OCI-LY7 (cell line): ENCODE results near the gene ATP8B1. TPM values are rescaled to one million over a fixed set of nuclear protein-coding genes. Genes with fewer than 3 reads are reported as not detected.

Experiments used
- BruUV-seq: library from RNA; stranded (reverse); fragments of 400-500 nt; replicated peaks from 2 replicates; lab custom pipeline; 2021; lab: Mats Ljungman, UMichigan
- CTCF ChIA-PET: fragments of 300-600 bp; sonication (Branson Sonifier 250); formaldehyde crosslinking; loops from one replicate; lab custom pipeline; 2022; ENCODE audit warnings: antibody characterized with exemption; ENCODE audit not compliant: unreplicated experiment; lab: Charles Lee
- POLR2A ChIA-PET: fragments of 300-600 bp; sonication (Branson Sonifier 250); formaldehyde crosslinking; loops from one replicate; lab custom pipeline; 2022; ENCODE audit warnings: antibody characterized with exemption; lab: Charles Lee
- DNase-seq: peaks from one replicate; pipeline ENCODE4 v3.0.0-alpha.2; 2015; ENCODE audit warnings: low spot score
- H2AFZ ChIP-seq: fragments of 200-600 bp; sonication (generic), shearing (Covaris generic); 2 replicates; pipeline ENCODE4 v1.6.1; 2014; ENCODE audit warnings: mild to moderate bottlenecking, antibody characterized with exemption, low read length, moderate library complexity
- H3K27ac ChIP-seq: fragments of 200-600 bp; sonication (generic); 2 replicates; pipeline ENCODE4 v1.5.1; 2014; ENCODE audit warnings: mixed run types, low read depth, mild to moderate bottlenecking, moderate library complexity, low read length, inconsistent platforms; ENCODE audit not compliant: poor library complexity, severe bottlenecking
- H3K36me3 ChIP-seq: fragments of 200-600 bp; sonication (generic); 2 replicates; pipeline ENCODE4 v1.6.1; 2014; ENCODE audit warnings: mild to moderate bottlenecking, antibody characterized with exemption, low read length, moderate library complexity, mixed read lengths; ENCODE audit not compliant: insufficient read depth
- H3K4me1 ChIP-seq: fragments of 200-600 bp; sonication (generic); 2 replicates; pipeline ENCODE4 v1.5.1; 2014; ENCODE audit warnings: mild to moderate bottlenecking, low read length; ENCODE audit not compliant: insufficient read depth, poor library complexity, severe bottlenecking
- H3K4me2 ChIP-seq: fragments of 200-600 bp; sonication (generic); 2 replicates; pipeline ENCODE4 v1.6.1; 2014; ENCODE audit warnings: mild to moderate bottlenecking, low read length
- H3K4me3 ChIP-seq: fragments of 200-600 bp; sonication (generic); 2 replicates; pipeline ENCODE4 v1.5.1; 2014; ENCODE audit warnings: mild to moderate bottlenecking, low read depth, low read length; ENCODE audit not compliant: poor library complexity, severe bottlenecking
- H3K79me2 ChIP-seq: fragments of 200-600 bp; sonication (generic); 2 replicates; pipeline ENCODE4 v1.6.1; 2016; ENCODE audit warnings: low read depth, mild to moderate bottlenecking, low read length, moderate library complexity, mixed read lengths; ENCODE audit not compliant: insufficient read depth
- H3K9me2 ChIP-seq: fragments of 200-600 bp; sonication (generic); 2 replicates; pipeline ENCODE4 v1.6.1; 2016; ENCODE audit warnings: mild to moderate bottlenecking, low read length, mixed read lengths; ENCODE audit not compliant: insufficient read depth
- H3K9me3 ChIP-seq: fragments of 200-600 bp; sonication (generic); 2 replicates; pipeline ENCODE4 v1.6.1; 2014; ENCODE audit warnings: mild to moderate bottlenecking, mixed run types, low read length, mixed read lengths
- H4K20me1 ChIP-seq: fragments of 200-600 bp; sonication (generic); 2 replicates; pipeline ENCODE4 v1.6.1; 2014; ENCODE audit warnings: mild to moderate bottlenecking, antibody characterized with exemption, low read length, moderate library complexity, mixed read lengths; ENCODE audit not compliant: insufficient read depth
- CTCF ChIP-seq: fragments of 200-600 bp; sonication (generic); conservative IDR thresholded peaks from 2 replicates; pipeline ENCODE4 v1.5.1; 2014; ENCODE audit warnings: mild to moderate bottlenecking, antibody characterized with exemption, low read length, moderate library complexity, mixed read lengths
- EZH2phosphoT487 ChIP-seq: fragments of 200-600 bp; sonication (generic); IDR thresholded peaks from 2 replicates; pipeline ENCODE4 v1.6.1; 2018; ENCODE audit warnings: low read depth, borderline replicate concordance, mild to moderate bottlenecking, mixed run types, antibody characterized with exemption, low read length, moderate library complexity, mixed read lengths
- intact Hi-C: fragments of 100-400 bp; cut with micrococcal nuclease; formaldehyde crosslinking; loops from one replicate; pipeline ENCODE4 v1.10.0; 2022; ENCODE audit not compliant: unreplicated experiment
- total RNA-seq, 2 experiments: library from RNA; depleted of rRNA in 1 of 2; stranded (reverse); fragments of >200 nt in 1 of 2; shearing (Covaris generic) in 1 of 2; gene quantifications; 2 replicates each; pipeline ENCODE4 v1.2.3, GENCODE V29; 2014 to 2022

Gene ATP8B1
- total RNA-seq, 2 experiments from 2014 or later: not detected

- intact Hi-C loops: no loop called here
- no peak overlapping the region for H3K27ac ChIP-seq
- H3K4me1 ChIP-seq: peaks cover 37% of the 10 kb centered on the region
- H3K4me3 ChIP-seq: no peak overlapping the region
- peak overlapping the region; percentile 64 for H3K4me2 ChIP-seq
- no TSS peak for BruUV-seq
- DNase-seq: no peak
- CTCF ChIA-PET: no interaction called here
- H3K9me3 ChIP-seq: 0 out of 2 replicates have a peak, but pooled peaks cover 4% of the 10 kb centered on the region
- peaks cover 53% of the 10 kb centered on the region for H3K79me2 ChIP-seq
- no peaks in the 10 kb centered on the region for H4K20me1 ChIP-seq
- POLR2A ChIA-PET: interaction anchor here (0.6 kb wide), 1 partner anchor 1480 kb away, joined by 3 read pairs; no protein-coding TSS in a partner anchor
- no peaks in the 10 kb centered on the region; the same call in 1 of the 2 replicates for H3K36me3 ChIP-seq
- no peak for TF ChIP-seq EZH2phosphoT487
- TF ChIP-seq CTCF: no peak
- H3K9me2 ChIP-seq: no peaks in the 10 kb centered on the region
- H2AFZ ChIP-seq: no peak overlapping the region
Measured at GRCh38 chr18:57668021-57668420, 135.1 kb downstream of the ATP8B1 start.

DNA sequence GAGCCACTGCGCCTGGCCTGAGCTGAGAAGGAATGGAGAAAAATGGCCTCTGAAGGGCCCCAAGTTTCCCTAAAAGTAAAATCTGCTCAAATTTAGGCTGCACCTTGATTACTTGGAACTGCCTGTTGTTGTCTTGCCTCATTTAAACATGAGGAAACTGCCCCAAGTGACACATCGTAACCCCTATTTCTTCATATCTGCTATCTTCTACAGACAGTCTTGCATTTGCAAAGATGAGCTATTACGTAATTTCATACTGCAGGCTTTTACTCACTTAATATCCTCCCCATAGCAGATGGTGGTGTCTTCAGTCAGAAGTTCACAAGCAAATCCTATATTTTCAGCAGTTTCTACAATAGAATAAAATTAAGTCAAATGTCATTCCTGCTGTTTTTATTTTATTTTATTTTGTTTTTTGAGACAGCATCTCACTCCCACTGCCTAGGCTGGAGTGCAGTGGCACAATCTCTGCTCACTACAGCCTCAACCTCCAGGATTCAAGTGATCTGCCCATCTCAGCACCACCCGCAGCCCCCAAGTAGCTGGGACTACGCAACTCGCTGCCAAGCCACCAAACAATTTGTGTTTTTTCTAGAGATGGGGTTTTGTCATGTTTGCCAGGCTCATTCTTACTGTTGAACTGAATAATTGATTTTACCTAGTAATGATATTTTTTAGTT, 136.2 kb downstream of the ATP8B1 start:
- ChIA-PET POLR2A (no interaction called here), CTCF (interaction anchor here (0.9 kb wide), 1 partner anchor 36 kb away, joined by 3 read pairs; no protein-coding TSS in a partner anchor)
- no peaks in the 10 kb centered on the region; the same call in 1 of the 2 replicates for H3K36me3 ChIP-seq

More for the DNA sequence above, 136.2 kb downstream of the ATP8B1 start:
- no TSS peak for BruUV-seq
- DNase-seq: no peak
- 0 out of 2 replicates have a peak, but pooled peaks cover 1% of the 10 kb centered on the region for H3K9me3 ChIP-seq
- H3K9me2 ChIP-seq: no peaks in the 10 kb centered on the region
- no peak overlapping the region for H3K4me2 ChIP-seq
- H4K20me1 ChIP-seq: no peaks in the 10 kb centered on the region
- H3K27ac ChIP-seq: no peak overlapping the region
- H3K79me2 ChIP-seq: peaks cover 57% of the 10 kb centered on the region
- no peak overlapping the region for H2AFZ ChIP-seq
- no peak overlapping the region for H3K4me3 ChIP-seq
- no peak for TF ChIP-seq CTCF
- TF ChIP-seq EZH2phosphoT487: no peak
- peaks cover 37% of the 10 kb centered on the region for H3K4me1 ChIP-seq
- intact Hi-C loops: no loop called here
